MCF 10A (cell line): ENCODE data around the gene TUBA4A. TPM values are rescaled to one million over a fixed set of nuclear protein-coding genes. Genes with fewer than 3 reads are reported as not detected.

Experiments used
- BruUV-seq: library from RNA; stranded (reverse); fragments of 400-500 nt; replicated peaks from 2 replicates; lab custom pipeline; 2021; lab: Mats Ljungman, UMichigan
- CTCF ChIA-PET: fragments of 300-600 bp; sonication (Branson Sonifier 250); formaldehyde crosslinking; extraction: SDS; loops from one replicate; lab custom pipeline; 2021; ENCODE audit warnings: antibody characterized with exemption, inconsistent platforms; lab: Yijun Ruan, JAX
- POLR2A ChIA-PET: fragments of 300-600, 350-650 bp; sonication (Branson Sonifier 250); formaldehyde crosslinking; extraction: SDS; loops from one replicate; lab custom pipeline; 2020; ENCODE audit warnings: antibody characterized with exemption, inconsistent platforms; lab: Yijun Ruan, JAX
- DNase-seq: peaks from one replicate; pipeline ENCODE4 v3.0.0-alpha.2; 2018; ENCODE audit not compliant: unreplicated experiment
- H3K27ac Mint-ChIP-seq: one replicate; pipeline ENCODE4 v1.8.0; 2022; ENCODE audit warnings: mild to moderate bottlenecking, low read depth, mixed read lengths; ENCODE audit not compliant: unreplicated experiment
- H3K27me3 Mint-ChIP-seq: one replicate; pipeline ENCODE4 v1.8.0; 2022; ENCODE audit warnings: mixed read lengths; ENCODE audit not compliant: insufficient read depth, unreplicated experiment
- H3K36me3 Mint-ChIP-seq: one replicate; pipeline ENCODE4 v1.8.0; 2022; ENCODE audit warnings: mild to moderate bottlenecking, moderate library complexity, mixed read lengths; ENCODE audit not compliant: insufficient read depth, unreplicated experiment
- H3K4me1 Mint-ChIP-seq: one replicate; pipeline ENCODE4 v1.8.0; 2022; ENCODE audit warnings: mixed read lengths; ENCODE audit not compliant: insufficient read depth, unreplicated experiment
- H3K4me3 Mint-ChIP-seq: one replicate; pipeline ENCODE4 v1.8.0; 2022; ENCODE audit warnings: mild to moderate bottlenecking, moderate library complexity, mixed read lengths; ENCODE audit not compliant: unreplicated experiment
- H3K9me3 Mint-ChIP-seq: one replicate; pipeline ENCODE4 v1.8.0; 2022; ENCODE audit warnings: mixed read lengths; ENCODE audit not compliant: unreplicated experiment
- intact Hi-C: fragments of 100-400 bp; cut with micrococcal nuclease; formaldehyde crosslinking; loops from 2 replicates; pipeline ENCODE4 v1.14.1; 2022
- total RNA-seq: library from RNA; stranded (reverse); gene quantifications from 2 replicates; pipeline ENCODE4 v1.2.3, GENCODE V29; 2022
- TF ChIP-seq, protein P1 (sequence below): fragments of 200-600 bp; IDR thresholded peaks from one replicate; pipeline ENCODE4 v1.8.0; 2022; ENCODE audit warnings: antibody characterized with exemption, mild to moderate bottlenecking; ENCODE audit not compliant: unreplicated experiment

Gene TUBA4A
- total RNA-seq, 1 experiment from 2014 or later: 80.5 TPM

- POLR2A ChIA-PET: interaction anchor here (0.6 to 11.1 kb wide), 7 partner anchors 17 to 117 kb away, joined by 4 to 170 read pairs (median 21); partner anchors contain the start of genes ANKZF1, ATG9A, CNPPD1 and DNAJB2
- Mint-ChIP-seq H3K27me3 (no peaks in the 10 kb centered on the region), H3K4me3 (peak overlapping the region; percentile 68), H3K9me3 (no peaks in the 10 kb centered on the region), H3K36me3 (peaks cover 6% of the 10 kb centered on the region), H3K27ac (no peak overlapping the region), H3K4me1 (peaks cover 22% of the 10 kb centered on the region)
- DNase-seq: no peak
- TF ChIP-seq, protein P1, sequence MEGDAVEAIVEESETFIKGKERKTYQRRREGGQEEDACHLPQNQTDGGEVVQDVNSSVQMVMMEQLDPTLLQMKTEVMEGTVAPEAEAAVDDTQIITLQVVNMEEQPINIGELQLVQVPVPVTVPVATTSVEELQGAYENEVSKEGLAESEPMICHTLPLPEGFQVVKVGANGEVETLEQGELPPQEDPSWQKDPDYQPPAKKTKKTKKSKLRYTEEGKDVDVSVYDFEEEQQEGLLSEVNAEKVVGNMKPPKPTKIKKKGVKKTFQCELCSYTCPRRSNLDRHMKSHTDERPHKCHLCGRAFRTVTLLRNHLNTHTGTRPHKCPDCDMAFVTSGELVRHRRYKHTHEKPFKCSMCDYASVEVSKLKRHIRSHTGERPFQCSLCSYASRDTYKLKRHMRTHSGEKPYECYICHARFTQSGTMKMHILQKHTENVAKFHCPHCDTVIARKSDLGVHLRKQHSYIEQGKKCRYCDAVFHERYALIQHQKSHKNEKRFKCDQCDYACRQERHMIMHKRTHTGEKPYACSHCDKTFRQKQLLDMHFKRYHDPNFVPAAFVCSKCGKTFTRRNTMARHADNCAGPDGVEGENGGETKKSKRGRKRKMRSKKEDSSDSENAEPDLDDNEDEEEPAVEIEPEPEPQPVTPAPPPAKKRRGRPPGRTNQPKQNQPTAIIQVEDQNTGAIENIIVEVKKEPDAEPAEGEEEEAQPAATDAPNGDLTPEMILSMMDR: no peak
- CTCF ChIA-PET: interaction anchor here (0.7 to 17.4 kb wide), 15 partner anchors 15 to 730 kb away, joined by 4 to 445 read pairs (median 7); partner anchors contain the start of genes ABCB6, ANKZF1, ATG9A and CNPPD1
- no TSS peak for BruUV-seq
- intact Hi-C loops: loop anchor here (2.0 kb wide), 3 partner anchors 15 to 123 kb away; partner anchors contain the start of genes ANKZF1, ATG9A, DNAJB2 and SLC23A3
Measured at GRCh38 chr2:219293736-219294231, 40.1 kb upstream of the TUBA4A start.

GRCh38 chr2:219292616-219293015 lies 38.9 kb upstream of the TUBA4A start:
- H3K4me1 Mint-ChIP-seq: peaks cover 26% of the 10 kb centered on the region

GRCh38 chr2:219291910-219292490 lies 38.3 kb upstream of the TUBA4A start:
- Mint-ChIP-seq H3K9me3 (no peaks in the 10 kb centered on the region), H3K4me1 (peaks cover 27% of the 10 kb centered on the region), H3K36me3 (no peaks in the 10 kb centered on the region), H3K4me3 (no peak overlapping the region), H3K27ac (no peak overlapping the region), H3K27me3 (no peaks in the 10 kb centered on the region)
- intact Hi-C loops: no loop called here
- ChIA-PET POLR2A (interaction anchor here (1.5 to 11.1 kb wide), 4 partner anchors 15 to 115 kb away, joined by 5 to 170 read pairs (median 35); partner anchors contain the start of genes ANKZF1, ATG9A, CNPPD1 and DNAJB2), CTCF (interaction anchor here (0.7 to 17.4 kb wide), 8 partner anchors 7 to 132 kb away, joined by 3 to 445 read pairs (median 24); partner anchors contain the start of genes ANKZF1, ATG9A, CNPPD1 and DNAJB2)
- BruUV-seq: no TSS peak
- no peak for DNase-seq
- TF ChIP-seq, protein P1: no peak

More at GRCh38 chr2:219292616-219293015, 38.9 kb upstream of the TUBA4A start:
- ChIA-PET CTCF (interaction anchor here (1.6 to 17.4 kb wide), 5 partner anchors 14 to 133 kb away, joined by 7 to 445 read pairs (median 69); partner anchors contain the start of genes ANKZF1, ATG9A, CNPPD1 and DNAJB2), POLR2A (interaction anchor here (1.1 to 11.1 kb wide), 5 partner anchors 15 to 116 kb away, joined by 4 to 170 read pairs (median 32); partner anchors contain the start of genes ANKZF1, ATG9A, CNPPD1 and DNAJB2)
- no peak for DNase-seq
- Mint-ChIP-seq H3K27me3 (no peaks in the 10 kb centered on the region), H3K36me3 (peaks cover under 1% of the 10 kb centered on the region), H3K9me3 (no peaks in the 10 kb centered on the region), H3K27ac (no peak overlapping the region), H3K4me3 (no peak overlapping the region)
- BruUV-seq: no TSS peak
- intact Hi-C loops: no loop called here
- TF ChIP-seq, protein P1: no peak

DNA sequence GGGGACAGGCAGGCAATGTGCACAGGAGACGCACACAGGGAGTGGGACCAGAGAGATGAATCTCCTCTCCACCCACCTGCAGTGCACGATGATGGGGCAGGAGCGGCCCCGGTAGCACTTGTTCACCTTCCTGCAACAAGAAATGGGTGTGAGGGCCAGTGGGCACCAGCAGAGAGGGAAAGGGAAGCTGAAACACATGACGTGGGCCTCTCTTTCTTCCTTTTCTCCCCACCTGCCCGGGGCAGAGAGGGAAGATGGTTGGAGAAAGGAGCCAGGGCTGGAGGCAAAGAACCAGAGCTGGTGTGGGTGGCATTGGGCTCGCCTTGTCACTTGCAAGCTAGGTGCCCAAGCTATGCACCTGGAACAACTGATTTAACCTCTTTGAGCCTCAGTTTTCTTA lies 37.7 kb upstream of the TUBA4A start:
- ChIA-PET POLR2A (interaction anchor here (1.5 to 11.1 kb wide), 4 partner anchors 14 to 115 kb away, joined by 5 to 170 read pairs (median 35); partner anchors contain the start of genes ANKZF1, ATG9A, CNPPD1 and DNAJB2), CTCF (interaction anchor here (0.7 to 17.4 kb wide), 7 partner anchors 8 to 132 kb away, joined by 3 to 445 read pairs (median 7); partner anchors contain the start of genes CNPPD1, DNAJB2, GLB1L and SLC23A3)
- Mint-ChIP-seq H3K27me3 (no peaks in the 10 kb centered on the region), H3K4me1 (peaks cover 31% of the 10 kb centered on the region), H3K9me3 (no peaks in the 10 kb centered on the region), H3K27ac (no peak overlapping the region), H3K4me3 (no peak overlapping the region), H3K36me3 (peaks cover 4% of the 10 kb centered on the region)
- TF ChIP-seq, protein P1: no peak
- no peak for DNase-seq
- intact Hi-C loops: no loop called here
- no TSS peak for BruUV-seq
